ENCODE results near the gene FNBP1.

DNA sequence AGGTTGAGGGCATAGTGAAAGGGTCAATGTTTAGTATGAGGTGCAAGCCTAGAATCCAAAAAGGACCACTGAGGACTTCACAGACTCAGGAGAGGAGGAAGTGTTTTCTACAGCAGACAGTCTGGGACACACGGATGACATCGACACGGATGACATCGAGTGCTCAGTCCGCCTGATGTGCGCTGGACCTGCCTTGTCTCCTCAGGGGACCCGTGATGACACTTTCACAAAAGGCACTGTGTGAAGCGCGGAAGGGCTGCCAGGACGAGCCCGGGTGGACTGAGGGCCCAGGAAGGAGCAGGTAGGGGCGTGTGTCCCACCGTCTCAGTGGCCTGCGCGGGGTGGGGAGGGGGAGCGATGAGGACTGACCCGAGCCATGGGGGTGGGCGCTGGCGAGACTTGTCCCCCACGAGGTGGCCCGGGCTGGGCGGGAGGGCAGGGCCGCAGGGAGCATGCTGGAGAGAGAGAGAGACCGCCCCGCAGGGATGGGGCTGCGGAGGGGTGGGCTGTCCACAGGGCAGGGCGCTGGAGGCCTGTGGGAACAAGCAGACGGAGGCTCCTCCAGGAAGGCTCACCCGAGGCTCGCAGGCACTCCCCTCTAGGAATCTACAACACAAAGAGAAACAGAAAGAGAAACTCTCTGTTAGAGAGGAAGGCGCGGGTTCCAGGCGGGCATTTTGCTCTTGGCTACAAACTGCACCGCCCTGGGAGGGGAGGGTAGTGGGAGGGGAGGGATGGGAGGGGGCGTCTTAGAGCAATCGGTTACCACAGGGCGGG, 152.9 kb downstream of the FNBP1 start:
- TF ChIP-seq, protein P1, sequence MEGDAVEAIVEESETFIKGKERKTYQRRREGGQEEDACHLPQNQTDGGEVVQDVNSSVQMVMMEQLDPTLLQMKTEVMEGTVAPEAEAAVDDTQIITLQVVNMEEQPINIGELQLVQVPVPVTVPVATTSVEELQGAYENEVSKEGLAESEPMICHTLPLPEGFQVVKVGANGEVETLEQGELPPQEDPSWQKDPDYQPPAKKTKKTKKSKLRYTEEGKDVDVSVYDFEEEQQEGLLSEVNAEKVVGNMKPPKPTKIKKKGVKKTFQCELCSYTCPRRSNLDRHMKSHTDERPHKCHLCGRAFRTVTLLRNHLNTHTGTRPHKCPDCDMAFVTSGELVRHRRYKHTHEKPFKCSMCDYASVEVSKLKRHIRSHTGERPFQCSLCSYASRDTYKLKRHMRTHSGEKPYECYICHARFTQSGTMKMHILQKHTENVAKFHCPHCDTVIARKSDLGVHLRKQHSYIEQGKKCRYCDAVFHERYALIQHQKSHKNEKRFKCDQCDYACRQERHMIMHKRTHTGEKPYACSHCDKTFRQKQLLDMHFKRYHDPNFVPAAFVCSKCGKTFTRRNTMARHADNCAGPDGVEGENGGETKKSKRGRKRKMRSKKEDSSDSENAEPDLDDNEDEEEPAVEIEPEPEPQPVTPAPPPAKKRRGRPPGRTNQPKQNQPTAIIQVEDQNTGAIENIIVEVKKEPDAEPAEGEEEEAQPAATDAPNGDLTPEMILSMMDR (IDR thresholded peaks at IDR 0.05), result no peak
- no peak for TF ChIP-seq POLR2A (IDR thresholded peaks at IDR 0.05)
